ENCODE results near the gene L3MBTL4.

GRCh38 chr18:6281874-6282273 lies 132.8 kb downstream of the L3MBTL4 start:
- no peak for TF ChIP-seq CTCF (IDR thresholded peaks at IDR 0.05)
- no peak for TF ChIP-seq EP300 (IDR thresholded peaks at IDR 0.05)
- no peak for TF ChIP-seq POLR2A (IDR thresholded peaks at IDR 0.05)

All from sigmoid colon (tissue), 4 donors.